Epithelial cell of esophagus (primary cell): ENCODE results near the gene PRKAR2A.

Experiments
- DNase-seq: peaks from one replicate; pipeline ENCODE4 v3.0.0; 2010; ENCODE audit warnings: low read depth
- H3K4me3 ChIP-seq: 2 replicates; pipeline ENCODE4 v1.5.1; 2011; ENCODE audit warnings: mild to moderate bottlenecking, low read length, control low read depth
- CTCF ChIP-seq: IDR thresholded peaks from 2 replicates; pipeline ENCODE4 v1.5.1; 2011; ENCODE audit warnings: low read depth, mild to moderate bottlenecking, low read length, control low read depth, inconsistent platforms; ENCODE audit not compliant: insufficient read depth; ENCODE audit errors: missing control alignments

The PRKAR2A gene

GRCh38 chr3:48856469-48856868, 8.8 kb upstream of the PRKAR2A start:
- no peak for DNase-seq
- TF ChIP-seq CTCF, result no peak
- no peak overlapping the region for H3K4me3 ChIP-seq

- TF ChIP-seq CTCF, result no peak
- DNase-seq, result no peak
- no peak overlapping the region for H3K4me3 ChIP-seq
Observed at GRCh38 chr3:48855681-48856447, 8.2 kb upstream of the PRKAR2A start.

GRCh38 chr3:48852151-48852550, 4.5 kb upstream of the PRKAR2A start:
- no peak for TF ChIP-seq CTCF
- no peak for DNase-seq
- H3K4me3 ChIP-seq, result no peak overlapping the region

- no peak for DNase-seq
- no peak overlapping the region for H3K4me3 ChIP-seq
- no peak for TF ChIP-seq CTCF
Observed at GRCh38 chr3:48851407-48851806, 3.7 kb upstream of the PRKAR2A start.

- no peak for DNase-seq
- no peak overlapping the region for H3K4me3 ChIP-seq
- no peak for TF ChIP-seq CTCF
Observed at GRCh38 chr3:48848816-48849515, 1.3 kb upstream of the PRKAR2A start.

- no peak for TF ChIP-seq CTCF
- peak overlapping the region; percentile 73 for H3K4me3 ChIP-seq
- peak; percentile 84 for DNase-seq
Observed at GRCh38 chr3:48847053-48847503, 596 bp downstream of the PRKAR2A start.
